Smooth muscle cell (in vitro differentiated cells): ENCODE results near the gene SMG6. TPM values are rescaled to one million over a fixed set of nuclear protein-coding genes. Genes with fewer than 3 reads are reported as not detected.

Source experiments
- DNase-seq: peaks from one replicate; lab custom pipeline; 2025; ENCODE audit not compliant: unreplicated experiment; lab: John Stamatoyannopoulos, UW
- H2AFZ ChIP-seq: fragments of 200-600 bp; sonication (generic); 2 replicates; pipeline ENCODE4 v1.6.0; 2016; ENCODE audit warnings: antibody characterized with exemption, low read depth, mild to moderate bottlenecking
- H3F3A ChIP-seq: fragments of 200-600 bp; sonication (generic); 2 replicates; pipeline ENCODE4 v1.6.0; 2017; ENCODE audit warnings: antibody characterized with exemption, low read depth
- H3K27ac ChIP-seq: fragments of 200-600 bp; sonication (generic); 2 replicates; pipeline ENCODE4 v1.5.1; 2016; ENCODE audit warnings: low read depth, mild to moderate bottlenecking
- H3K27me3 ChIP-seq: fragments of 200-600 bp; sonication (generic); 2 replicates; pipeline ENCODE4 v1.6.1; 2016; ENCODE audit warnings: low read depth, mild to moderate bottlenecking
- H3K36me3 ChIP-seq: fragments of 200-600 bp; sonication (generic); 2 replicates; pipeline ENCODE4 v1.5.1; 2016; ENCODE audit warnings: low read depth
- H3K4me1 ChIP-seq: fragments of 200-600 bp; sonication (generic); 2 replicates; pipeline ENCODE4 v1.5.1; 2016; ENCODE audit warnings: low read depth
- H3K4me2 ChIP-seq: fragments of 200-600 bp; sonication (generic); 2 replicates; pipeline ENCODE4 v1.6.0; 2016; ENCODE audit warnings: mild to moderate bottlenecking
- H3K4me3 ChIP-seq: fragments of 200-600 bp; sonication (generic); 2 replicates; pipeline ENCODE4 v1.5.1; 2016; ENCODE audit warnings: mild to moderate bottlenecking
- H3K79me2 ChIP-seq: fragments of 200-600 bp; sonication (generic); 2 replicates; pipeline ENCODE4 v1.6.0; 2016; ENCODE audit warnings: low read depth, mild to moderate bottlenecking
- H3K9ac ChIP-seq: fragments of 200-600 bp; sonication (generic); 2 replicates; pipeline ENCODE4 v1.6.0; 2016; ENCODE audit warnings: low read depth
- H3K9me3 ChIP-seq: fragments of 200-600 bp; sonication (generic); replicated peaks from 2 replicates; pipeline ENCODE4 v1.5.1; 2016; ENCODE audit warnings: low read depth
- H4K20me1 ChIP-seq: fragments of 200-600 bp; sonication (generic); 2 replicates; pipeline ENCODE4 v1.6.0; 2016; ENCODE audit warnings: low read depth
- CTCF ChIP-seq: fragments of 200-600 bp; sonication (generic); IDR thresholded peaks from 2 replicates; pipeline ENCODE4 v1.5.1; 2017; ENCODE audit warnings: borderline replicate concordance, mild to moderate bottlenecking, antibody characterized with exemption; ENCODE audit not compliant: insufficient read depth, poor library complexity, severe bottlenecking
- WGBS: methylation state at CpG from one replicate; pipeline ENCODE4 v1.1.7; 2016; ENCODE audit warnings: low lambda C conversion rate; 5-methylcytosine and 5-hydroxymethylcytosine counted together
- polyA plus RNA-seq: library from polyadenylated mRNA; unstranded; fragments of >200 nt; fragmentation: Nextera tagmentation; extraction: Ambion mirVana; gene quantifications from 2 replicates; pipeline ENCODE4 v1.2.1, GENCODE V29; 2016
- total RNA-seq: library from RNA; depleted of rRNA; stranded (reverse); fragments of >200 nt; gene quantifications from 2 replicates; pipeline ENCODE4 v1.2.3, GENCODE V29; 2014

Gene SMG6
- total and polyA plus RNA-seq, 2 experiments from 2014 or later: 10.6 to 21.4 TPM

DNA sequence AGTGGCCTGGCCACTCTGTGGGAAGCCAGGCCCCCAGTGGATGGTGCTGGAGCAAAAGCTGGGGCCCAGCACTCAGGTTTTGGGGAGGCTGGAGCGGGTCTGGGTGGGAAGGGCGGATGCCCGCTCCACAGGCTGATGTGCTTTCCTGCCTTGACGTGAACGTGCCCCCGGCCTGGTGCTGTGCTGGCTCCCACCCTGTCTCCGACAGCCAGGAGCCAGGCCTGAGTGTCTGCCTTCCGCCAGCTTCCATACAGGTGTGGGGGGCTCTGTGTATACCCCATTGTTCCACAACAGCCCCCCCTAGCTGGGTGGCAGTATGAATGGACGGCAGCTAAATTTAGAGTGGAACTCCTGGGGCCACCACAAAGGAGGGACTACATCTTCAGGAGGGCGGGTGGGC lies 228.7 kb downstream of the SMG6 start:
- no peaks in the 10 kb centered on the region for H3K79me2 ChIP-seq
- H3K4me3 ChIP-seq: no peak overlapping the region
- peaks cover 5% of the 10 kb centered on the region for H3F3A ChIP-seq
- peaks cover 3% of the 10 kb centered on the region for H3K4me1 ChIP-seq
- no peaks in the 10 kb centered on the region for H3K9me3 ChIP-seq
- WGBS: 96% methylated on average over 8 of the region's 10 CpGs
- DNase-seq: no peak
- no peak overlapping the region for H3K9ac ChIP-seq
- H3K4me2 ChIP-seq: no peak overlapping the region
- H3K27me3 ChIP-seq: no peaks in the 10 kb centered on the region
- H3K36me3 ChIP-seq: no peaks in the 10 kb centered on the region
- no peak overlapping the region for H2AFZ ChIP-seq
- no peak for TF ChIP-seq CTCF
- no peak overlapping the region for H3K27ac ChIP-seq
- no peaks in the 10 kb centered on the region for H4K20me1 ChIP-seq

- no peaks in the 10 kb centered on the region for H3K79me2 ChIP-seq
- no peaks in the 10 kb centered on the region for H4K20me1 ChIP-seq
- H3K4me2 ChIP-seq: no peak overlapping the region
- DNase-seq: no peak
- WGBS: 87% methylated on average over 31 of the region's 31 CpGs
- no peak overlapping the region for H3K27ac ChIP-seq
- TF ChIP-seq CTCF: no peak
- peaks cover 11% of the 10 kb centered on the region for H3K4me1 ChIP-seq
- no peak overlapping the region for H3K4me3 ChIP-seq
- no peaks in the 10 kb centered on the region for H3K27me3 ChIP-seq
- no peak overlapping the region for H2AFZ ChIP-seq
- no peaks in the 10 kb centered on the region for H3K36me3 ChIP-seq
- peaks cover 18% of the 10 kb centered on the region for H3F3A ChIP-seq
- H3K9me3 ChIP-seq: no peaks in the 10 kb centered on the region
- no peak overlapping the region for H3K9ac ChIP-seq
Measured at GRCh38 chr17:2071455-2072281, 231.9 kb downstream of the SMG6 start.

DNA sequence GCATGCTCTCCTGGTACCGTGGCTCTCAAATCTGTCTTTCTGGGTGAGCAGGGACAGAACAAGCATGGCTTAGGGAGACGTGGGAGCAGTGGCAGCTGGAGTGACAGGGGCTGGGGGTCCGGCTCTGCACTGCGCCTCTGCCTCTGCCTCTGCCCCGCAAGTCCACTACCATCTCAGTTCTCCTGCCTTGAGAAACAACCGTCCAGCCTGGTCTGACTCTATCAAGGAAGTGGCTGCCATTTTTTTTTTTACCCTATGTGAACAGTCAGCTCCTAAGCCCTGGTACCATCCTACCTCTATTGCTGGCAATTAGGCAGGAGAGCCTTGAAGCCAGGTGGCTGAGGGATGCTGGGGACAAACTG lies 232.6 kb downstream of the SMG6 start:
- Histone ChIP-seq H3K4me3 (no peak overlapping the region), H3K36me3 (no peaks in the 10 kb centered on the region), H3K9me3 (no peaks in the 10 kb centered on the region), H3K4me2 (no peak overlapping the region), H3K9ac (no peak overlapping the region), H4K20me1 (no peaks in the 10 kb centered on the region), H3K27ac (no peak overlapping the region), H3K27me3 (no peaks in the 10 kb centered on the region), H2AFZ (no peak overlapping the region), H3K79me2 (no peaks in the 10 kb centered on the region), H3F3A (peaks cover 15% of the 10 kb centered on the region), H3K4me1 (peaks cover 8% of the 10 kb centered on the region)
- no peak for TF ChIP-seq CTCF
- WGBS: 96% methylated on average over 6 of the region's 6 CpGs
- no peak for DNase-seq
